Adipose tissue (tissue), 3 donors: ENCODE results near the gene PRICKLE2. TPM values are rescaled to one million over a fixed set of nuclear protein-coding genes. Genes with fewer than 3 reads are reported as not detected.

ENCODE experiments used
- H3K27ac ChIP-seq: one replicate; pipeline ENCODE4 v1.5.1; 2013; ENCODE audit warnings: low read depth, low read length
- WGBS, 3 donors: extraction: QIAGEN DNeasy Blood & Tissue Kit; methylation state at CpG; one replicate each; pipeline ENCODE4 v1.1.7; 2013; 5-methylcytosine and 5-hydroxymethylcytosine counted together
- polyA plus RNA-seq, 3 donors: library from polyadenylated mRNA; stranded (reverse); fragments of 200-250 nt; gene quantifications; one replicate each; pipeline ENCODE4 v1.2.3, GENCODE V29; 2013
- donor health status: healthy with polysubstance abuse.
- donor health status: Bipolar disorder and iron deficiency.
- donor health status: healthy.

The PRICKLE2 gene
- 10 to 100 TPM in 1 of 3 donors, 1 to 10 TPM in 2; 2.2 to 13.2 (median 9.8) TPM for polyA plus RNA-seq

DNA sequence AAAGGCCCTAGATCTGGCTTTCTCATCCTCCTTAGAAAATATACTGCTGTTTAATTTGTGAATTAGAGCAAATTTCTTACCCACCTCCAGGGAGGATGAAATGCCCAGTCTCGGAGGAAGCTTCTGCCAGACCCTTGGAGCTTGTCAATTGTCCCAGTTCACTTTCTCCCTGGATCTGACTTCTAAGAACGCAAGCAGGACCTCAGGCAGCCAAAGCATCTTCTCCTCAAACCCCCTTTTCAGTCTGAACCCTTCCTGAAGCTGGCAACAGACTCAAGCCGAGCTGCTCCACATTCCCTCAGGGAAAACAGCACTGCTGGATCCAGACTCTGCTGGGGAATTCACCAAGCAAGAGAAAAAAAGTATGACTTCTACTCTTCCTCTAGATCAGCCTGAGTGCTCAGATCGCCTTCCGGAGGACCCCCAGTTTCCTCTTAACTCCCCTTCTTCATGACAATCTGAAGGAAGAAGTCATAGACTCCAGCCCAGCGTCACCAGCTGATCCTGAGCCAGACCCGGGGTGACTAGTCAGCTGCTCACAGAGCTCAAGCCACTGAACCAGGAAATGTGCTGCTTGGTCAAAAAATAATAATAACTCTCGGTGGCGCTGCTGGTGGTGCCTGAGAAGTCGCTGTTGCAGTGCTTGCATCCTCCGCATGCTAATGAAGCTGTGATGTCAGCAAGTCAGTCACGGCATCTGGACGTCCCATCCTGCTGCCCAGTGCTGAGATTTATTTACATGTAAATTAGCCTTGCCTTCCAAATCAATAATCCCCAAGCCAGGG, at the start of gene PRICKLE2:
Gene PRICKLE2 (minus strand): TSS at position 641 of the 785 bp plus-strand sequence. CDS start 26,539 bp downstream, outside the sequence.
- no peak within 1 kb of the TSS for H3K27ac ChIP-seq
- WGBS, 3 donors, result 15 to 54% (median 16%) methylated on average over 13 of the region's 13 CpGs

DNA sequence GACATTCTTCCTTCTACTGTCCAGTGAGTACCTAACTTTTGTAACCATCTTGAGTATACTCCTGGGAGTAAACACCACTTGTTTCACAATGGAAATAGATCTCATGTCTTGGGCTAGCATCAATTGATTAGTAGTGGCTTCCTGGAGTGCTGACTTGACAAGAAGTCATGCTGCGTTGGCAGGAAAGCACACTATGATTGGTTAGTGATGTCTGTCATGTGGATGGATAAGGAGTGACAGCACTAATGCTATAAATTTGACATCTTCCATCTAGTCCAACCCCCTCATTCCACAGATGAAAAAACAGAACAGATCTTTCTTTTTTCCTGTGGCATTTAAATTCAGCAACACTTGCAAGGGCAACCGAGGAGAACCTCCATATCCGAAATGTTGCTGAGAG, 47.6 kb upstream of the PRICKLE2 start:
- WGBS, 3 donors, result 89 to 93% (median 91%) methylated on average over 3 of the region's 3 CpGs
- no peak overlapping the region for H3K27ac ChIP-seq

- WGBS, 3 donors, result 81 to 93% (median 90%) methylated on average over 2 of the region's 2 CpGs
- H3K27ac ChIP-seq, result no peak overlapping the region
Measured at GRCh38 chr3:64272271-64272670, 47.0 kb upstream of the PRICKLE2 start.

DNA sequence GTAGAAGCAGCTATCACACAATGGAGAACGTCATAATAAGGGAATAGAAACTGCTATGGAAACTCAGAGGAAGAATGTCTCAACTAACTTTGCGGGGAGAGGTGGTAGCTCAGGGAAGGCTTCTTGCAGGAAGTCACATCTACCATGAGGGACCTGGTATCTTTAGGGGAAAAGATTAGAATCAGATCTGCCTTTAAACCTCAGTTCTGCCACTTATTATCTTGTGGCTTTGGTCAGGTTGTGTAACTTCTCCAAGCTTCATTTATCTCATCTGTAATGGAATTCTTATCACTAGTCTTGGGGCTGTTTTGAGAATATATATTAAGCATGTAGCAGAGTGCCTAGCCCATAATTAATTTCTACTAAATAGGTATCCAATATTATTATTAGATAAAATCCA, 46.4 kb upstream of the PRICKLE2 start:
- no peak overlapping the region for H3K27ac ChIP-seq
- 84 to 93% (median 91%) methylated on average over 2 of the region's 2 CpGs for WGBS, 3 donors

GRCh38 chr3:64270866-64271260, 45.6 kb upstream of the PRICKLE2 start:
- no peak overlapping the region for H3K27ac ChIP-seq
- 88 to 94% (median 93%) methylated on average over 3 of the region's 3 CpGs for WGBS, 3 donors

DNA sequence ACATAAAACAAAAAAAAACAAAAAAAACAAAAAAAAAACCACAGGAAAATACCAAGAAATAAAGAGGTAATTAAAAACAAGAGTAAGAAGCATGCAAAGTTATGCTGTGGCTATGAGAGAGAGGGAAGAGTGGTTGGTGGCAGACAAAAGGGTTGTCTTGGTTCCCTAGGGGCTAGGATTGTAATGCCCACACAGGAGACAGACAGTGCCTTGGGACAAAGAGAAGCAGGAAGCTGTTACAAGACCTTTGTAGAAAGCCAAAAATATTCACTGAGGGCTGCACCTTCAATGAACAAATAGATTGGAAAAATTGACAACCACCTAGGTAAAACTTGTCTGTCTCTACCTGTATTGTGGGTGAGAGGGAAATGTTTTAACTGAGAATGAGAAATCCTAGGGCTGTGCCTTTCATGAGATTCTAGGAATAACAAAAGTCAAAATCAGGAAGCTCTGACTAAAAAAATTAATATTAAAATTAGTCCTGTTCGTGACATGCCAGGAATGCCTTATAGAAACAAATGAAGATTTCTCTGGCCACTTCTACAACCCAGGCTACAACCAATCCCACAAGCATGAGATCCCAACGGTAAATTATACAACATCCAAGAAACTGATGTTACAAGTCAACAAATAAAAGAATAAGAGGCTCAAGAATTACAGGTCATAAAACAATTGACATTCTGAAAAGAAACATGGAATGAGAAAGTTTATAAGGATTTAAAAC, 45.0 kb upstream of the PRICKLE2 start:
- H3K27ac ChIP-seq, result no peak overlapping the region

DNA sequence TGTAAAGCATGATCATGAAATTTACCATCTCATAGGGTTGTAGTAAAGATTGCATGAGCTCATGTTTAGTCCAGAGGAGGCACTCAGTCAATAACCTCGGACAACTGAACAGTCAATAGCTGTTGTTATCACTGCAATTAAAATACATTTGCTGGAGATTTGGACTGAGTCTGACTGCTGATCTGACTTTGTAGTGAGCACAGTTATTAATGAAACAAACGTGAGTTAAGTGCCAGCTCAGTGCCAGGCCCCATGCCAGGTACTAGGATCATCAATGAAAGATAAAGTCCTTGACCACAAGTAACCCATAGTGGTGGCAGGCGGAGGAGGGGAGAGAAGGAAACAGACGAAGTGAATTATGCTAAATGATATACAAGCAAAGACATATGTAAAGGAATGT, 43.7 kb upstream of the PRICKLE2 start:
- H3K27ac ChIP-seq, result no peak overlapping the region
- WGBS, 3 donors, result 59 to 79% (median 78%) methylated on average over 4 of the region's 4 CpGs

More for the DNA sequence above, 45.0 kb upstream of the PRICKLE2 start:
- 95 to 96% (median 95%) methylated on average over 2 of the region's 2 CpGs for WGBS, 3 donors

GRCh38 chr3:64267721-64268604, 42.7 kb upstream of the PRICKLE2 start:
- H3K27ac ChIP-seq, result peak overlapping the region; percentile 51
- 11 to 32% (median 11%) methylated on average over 32 to 33 of the region's 33 CpGs for WGBS, 3 donors

DNA sequence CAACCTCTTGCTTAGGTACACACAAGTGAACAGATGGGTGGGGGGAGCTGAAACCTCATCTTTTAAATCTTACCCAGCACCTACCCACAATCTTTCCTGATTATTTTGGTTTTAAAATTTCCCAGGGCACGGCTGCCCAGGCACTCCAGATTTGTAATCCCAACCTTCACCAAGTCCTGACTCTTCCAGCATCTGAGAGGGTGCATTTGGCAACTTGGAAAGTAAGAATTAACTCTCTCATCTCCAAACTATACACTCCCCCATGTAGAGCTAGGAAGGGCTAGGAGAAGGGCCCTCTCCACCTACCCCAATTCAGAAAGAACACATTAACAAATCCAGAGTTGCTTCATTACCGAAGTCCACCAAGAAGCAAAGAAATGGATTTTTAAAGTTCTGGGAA, 41.7 kb upstream of the PRICKLE2 start:
- 34 to 68% (median 50%) methylated on average over 2 of the region's 2 CpGs for WGBS, 3 donors
- peak overlapping the region; percentile 63 for H3K27ac ChIP-seq

GRCh38 chr3:64266065-64266931, 41.0 kb upstream of the PRICKLE2 start:
- peak overlapping the region; percentile 63 for H3K27ac ChIP-seq
- 19 to 61% (median 20%) methylated on average over 7 of the region's 7 CpGs for WGBS, 3 donors

DNA sequence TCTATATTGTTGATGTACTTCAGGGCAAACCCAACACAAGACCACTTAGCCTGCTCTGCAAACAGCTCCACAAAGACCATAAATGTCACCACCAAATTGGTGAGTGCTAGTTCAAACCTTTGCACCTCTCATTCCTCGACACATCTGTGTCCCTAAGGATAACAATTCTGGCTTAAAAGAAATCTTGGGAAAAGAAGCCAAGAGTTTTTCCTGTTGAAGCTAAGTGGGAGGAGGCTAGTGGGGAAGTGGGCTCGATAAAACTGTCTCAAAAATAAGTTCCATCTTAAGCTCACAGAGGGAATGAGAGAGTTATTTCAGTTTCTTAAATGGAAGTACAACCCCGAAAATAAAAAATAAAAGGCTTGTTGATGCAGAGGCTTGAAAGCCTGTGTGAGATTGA, 40.4 kb upstream of the PRICKLE2 start:
- no peak overlapping the region for H3K27ac ChIP-seq
- WGBS, 3 donors, result 14 to 64% (median 17%) methylated on average over 3 of the region's 3 CpGs

GRCh38 chr3:64264501-64265109, 39.3 kb upstream of the PRICKLE2 start:
- WGBS, 3 donors, result 57 to 80% (median 70%) methylated on average over 4 of the region's 4 CpGs
- no peak overlapping the region for H3K27ac ChIP-seq

DNA sequence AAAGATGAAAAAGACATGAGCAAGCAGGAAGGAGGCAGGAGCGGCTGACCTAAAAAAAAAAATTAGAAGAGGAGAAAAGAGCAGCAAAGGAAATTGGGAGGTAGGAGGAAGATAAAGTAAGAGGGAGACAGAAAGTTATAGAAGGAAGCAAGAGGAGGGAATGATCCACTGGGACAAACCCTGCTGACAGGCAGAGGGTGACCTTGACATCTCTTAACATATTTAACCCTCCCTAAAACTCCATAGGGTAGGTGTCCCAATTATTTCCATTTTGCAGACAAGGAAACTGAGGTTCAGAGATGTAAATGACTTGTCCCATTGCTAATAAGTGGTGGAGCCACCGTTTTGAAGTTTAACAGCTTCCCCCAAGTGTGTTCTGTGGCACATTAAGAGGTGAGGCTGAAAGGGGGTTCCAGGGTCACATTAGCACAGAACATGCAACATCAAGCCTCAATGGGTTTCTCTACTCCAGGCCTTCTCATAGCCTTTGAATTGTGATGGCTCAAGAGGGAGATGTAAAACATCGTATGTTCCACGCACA, 37.4 kb upstream of the PRICKLE2 start:
- WGBS, 3 donors, result 94 to 96% (median 94%) methylated on average over 4 of the region's 4 CpGs
- H3K27ac ChIP-seq, result no peak overlapping the region

GRCh38 chr3:64260431-64260830, 35.2 kb upstream of the PRICKLE2 start:
- 41 to 82% (median 63%) methylated on average over 4 of the region's 4 CpGs for WGBS, 3 donors
- H3K27ac ChIP-seq, result no peak overlapping the region

DNA sequence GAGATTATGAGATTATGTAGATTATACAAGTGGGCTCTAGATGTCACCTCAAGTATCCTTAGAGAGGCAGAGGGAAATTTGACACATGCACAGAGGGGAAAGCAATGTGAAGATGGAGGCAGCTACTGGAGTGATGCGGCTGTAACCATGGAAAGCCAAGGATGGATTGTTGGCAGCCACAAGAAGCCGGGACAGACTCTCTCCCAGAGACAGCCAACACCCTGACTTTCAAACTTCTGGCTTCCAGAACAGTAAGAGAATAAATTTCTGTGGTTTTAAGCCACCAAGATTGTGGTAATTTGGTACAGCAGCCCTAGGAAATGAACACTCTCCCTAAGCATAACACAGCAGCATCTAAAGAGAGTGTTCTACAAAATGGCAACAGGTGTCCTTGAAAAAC, 34.4 kb upstream of the PRICKLE2 start:
- no peak overlapping the region for H3K27ac ChIP-seq
- 73 to 88% (median 81%) methylated on average over 2 of the region's 2 CpGs for WGBS, 3 donors

DNA sequence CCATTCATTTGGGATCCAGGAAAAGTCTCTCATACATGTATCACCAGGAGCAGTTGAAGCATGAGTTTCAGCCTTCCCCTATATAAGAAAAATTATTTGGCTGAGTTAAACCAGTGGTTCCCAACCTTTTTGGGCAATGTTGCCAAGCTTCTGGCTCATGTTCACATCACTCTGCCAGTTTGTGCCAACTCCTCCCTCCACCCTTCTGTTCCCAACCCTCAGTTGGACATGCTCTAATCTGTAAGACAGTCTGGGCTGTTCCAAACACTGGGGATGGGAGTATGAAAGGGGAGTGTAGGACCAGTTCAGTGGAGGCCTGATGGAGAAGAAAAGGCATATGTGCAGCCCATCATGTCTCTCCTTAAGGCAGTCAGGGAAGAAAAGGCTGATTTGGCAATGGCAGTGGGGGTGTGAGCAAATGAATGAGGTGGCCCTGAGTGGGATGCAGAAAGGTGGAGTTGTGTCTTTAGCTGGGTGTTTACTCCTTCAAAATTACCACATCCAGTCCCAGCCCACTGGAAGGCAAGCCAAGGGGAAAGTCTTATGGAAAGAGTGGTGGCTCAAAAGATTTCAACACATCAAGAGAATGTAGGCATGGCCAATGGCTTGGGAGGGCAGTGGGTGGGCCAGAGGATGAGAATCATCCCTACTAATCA, 32.0 kb upstream of the PRICKLE2 start:
- H3K27ac ChIP-seq, result no peak overlapping the region
